GM12892 (cell line): ENCODE results near the gene HMCN2.

Experiments
- POLR2AphosphoS5 ChIP-seq: IDR thresholded peaks from 2 replicates; pipeline ENCODE4 v1.6.1; 2011; ENCODE audit warnings: low read depth, low read length, control low read depth
- TAF1 ChIP-seq: IDR thresholded peaks from 2 replicates; pipeline ENCODE4 v1.6.1; 2011; ENCODE audit warnings: low read depth, mild to moderate bottlenecking, control low read depth, low read length, borderline replicate concordance

- TF ChIP-seq TAF1 (no peak), POLR2AphosphoS5 (no peak)
These were observed 11.4 kb downstream of the HMCN2 start for GRCh38 chr9:130276955-130277354.
